ENCODE data around the gene TRIO. TPM values are rescaled to one million over a fixed set of nuclear protein-coding genes. Genes with fewer than 3 reads are reported as not detected.

The TRIO gene
- total and polyA plus RNA-seq, 2 of the 8 experiments (the other 6 are each of a cell fraction or from before 2014, with no cell fraction given) = 35.1 to 69.1 TPM

GRCh38 chr5:14136228-14136627 is 6.9 kb upstream of the TRIO start (continued):
- TF ChIP-seq, protein P1, sequence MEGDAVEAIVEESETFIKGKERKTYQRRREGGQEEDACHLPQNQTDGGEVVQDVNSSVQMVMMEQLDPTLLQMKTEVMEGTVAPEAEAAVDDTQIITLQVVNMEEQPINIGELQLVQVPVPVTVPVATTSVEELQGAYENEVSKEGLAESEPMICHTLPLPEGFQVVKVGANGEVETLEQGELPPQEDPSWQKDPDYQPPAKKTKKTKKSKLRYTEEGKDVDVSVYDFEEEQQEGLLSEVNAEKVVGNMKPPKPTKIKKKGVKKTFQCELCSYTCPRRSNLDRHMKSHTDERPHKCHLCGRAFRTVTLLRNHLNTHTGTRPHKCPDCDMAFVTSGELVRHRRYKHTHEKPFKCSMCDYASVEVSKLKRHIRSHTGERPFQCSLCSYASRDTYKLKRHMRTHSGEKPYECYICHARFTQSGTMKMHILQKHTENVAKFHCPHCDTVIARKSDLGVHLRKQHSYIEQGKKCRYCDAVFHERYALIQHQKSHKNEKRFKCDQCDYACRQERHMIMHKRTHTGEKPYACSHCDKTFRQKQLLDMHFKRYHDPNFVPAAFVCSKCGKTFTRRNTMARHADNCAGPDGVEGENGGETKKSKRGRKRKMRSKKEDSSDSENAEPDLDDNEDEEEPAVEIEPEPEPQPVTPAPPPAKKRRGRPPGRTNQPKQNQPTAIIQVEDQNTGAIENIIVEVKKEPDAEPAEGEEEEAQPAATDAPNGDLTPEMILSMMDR (IDR thresholded peaks at IDR 0.05; ENCODE audit: control extremely low read depth in 1 of 3, insufficient read depth in 1 of 3, low read depth in 1 of 3, low read length in 3 of 3) = no peak
